ENCODE measurements around the gene ALPI.

Gene ALPI

DNA sequence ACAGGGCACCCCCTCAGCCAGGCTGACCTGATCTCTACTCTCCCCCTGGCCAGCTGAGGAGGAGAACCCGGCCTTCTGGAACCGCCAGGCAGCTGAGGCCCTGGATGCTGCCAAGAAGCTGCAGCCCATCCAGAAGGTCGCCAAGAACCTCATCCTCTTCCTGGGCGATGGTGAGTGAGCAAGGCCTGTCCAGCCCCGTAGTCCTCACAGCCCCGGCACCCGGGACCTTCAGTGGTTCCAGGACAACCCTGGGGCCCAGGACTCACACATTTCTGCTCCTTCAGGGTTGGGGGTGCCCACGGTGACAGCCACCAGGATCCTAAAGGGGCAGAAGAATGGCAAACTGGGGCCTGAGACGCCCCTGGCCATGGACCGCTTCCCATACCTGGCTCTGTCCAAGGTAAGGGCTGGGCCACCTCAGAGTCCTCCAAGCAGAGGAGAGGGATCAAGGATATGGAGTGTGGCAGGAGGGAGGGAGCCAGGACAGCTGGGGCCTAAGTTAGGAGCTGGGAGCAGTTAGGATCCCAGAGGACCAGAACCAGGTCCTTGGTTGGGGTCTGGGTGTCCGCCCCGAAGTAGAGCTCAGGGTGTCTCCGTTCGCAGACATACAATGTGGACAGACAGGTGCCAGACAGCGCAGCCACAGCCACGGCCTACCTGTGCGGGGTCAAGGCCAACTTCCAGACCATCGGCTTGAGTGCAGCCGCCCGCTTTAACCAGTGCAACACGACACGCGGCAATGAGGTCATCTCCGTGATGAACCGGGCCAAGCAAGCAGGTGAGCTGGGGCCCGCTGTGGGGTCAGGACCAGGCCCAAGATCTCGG lies 555 bp downstream of the ALPI start:
- no peaks in the 10 kb centered on the region for H3K9me3 ChIP-seq (ENCODE audit: control insufficient read depth in 2 of 2, low read length in 2 of 2)
- H3K27me3 ChIP-seq (ENCODE audit: control insufficient read depth in 1 of 2, insufficient read depth in 2 of 2, low read length in 2 of 2): peaks cover 17 to 18% of the 10 kb centered on the region in 2 donors
- H3K9ac ChIP-seq (ENCODE audit: low read length in 2 of 2): no peak overlapping the region
- H3K27ac ChIP-seq (ENCODE audit: low read length): no peak overlapping the region
- no peaks in the 10 kb centered on the region for H3K36me3 ChIP-seq (ENCODE audit: control insufficient read depth in 2 of 2, insufficient read depth in 2 of 2, low read length in 2 of 2)
- H3K4me3 ChIP-seq (ENCODE audit: low read length in 2 of 2): no peak overlapping the region
- H3K4me1 ChIP-seq (ENCODE audit: control insufficient read depth, insufficient read depth, low read length): no peaks in the 10 kb centered on the region

- Histone ChIP-seq H3K27me3 (ENCODE audit: control insufficient read depth in 1 of 2, insufficient read depth in 2 of 2, low read length in 2 of 2) (peaks cover 17 to 18% of the 10 kb centered on the region in 2 donors), H3K4me3 (ENCODE audit: low read length in 2 of 2) (no peak overlapping the region), H3K9me3 (ENCODE audit: control insufficient read depth in 2 of 2, low read length in 2 of 2) (no peaks in the 10 kb centered on the region), H3K36me3 (ENCODE audit: control insufficient read depth in 2 of 2, insufficient read depth in 2 of 2, low read length in 2 of 2) (no peaks in the 10 kb centered on the region), H3K9ac (ENCODE audit: low read length in 2 of 2) (no peak overlapping the region), H3K27ac (ENCODE audit: low read length) (no peak overlapping the region), H3K4me1 (ENCODE audit: control insufficient read depth, insufficient read depth, low read length) (no peaks in the 10 kb centered on the region)
These were observed 1.4 kb downstream of the ALPI start for GRCh38 chr2:232457121-232458011.

DNA sequence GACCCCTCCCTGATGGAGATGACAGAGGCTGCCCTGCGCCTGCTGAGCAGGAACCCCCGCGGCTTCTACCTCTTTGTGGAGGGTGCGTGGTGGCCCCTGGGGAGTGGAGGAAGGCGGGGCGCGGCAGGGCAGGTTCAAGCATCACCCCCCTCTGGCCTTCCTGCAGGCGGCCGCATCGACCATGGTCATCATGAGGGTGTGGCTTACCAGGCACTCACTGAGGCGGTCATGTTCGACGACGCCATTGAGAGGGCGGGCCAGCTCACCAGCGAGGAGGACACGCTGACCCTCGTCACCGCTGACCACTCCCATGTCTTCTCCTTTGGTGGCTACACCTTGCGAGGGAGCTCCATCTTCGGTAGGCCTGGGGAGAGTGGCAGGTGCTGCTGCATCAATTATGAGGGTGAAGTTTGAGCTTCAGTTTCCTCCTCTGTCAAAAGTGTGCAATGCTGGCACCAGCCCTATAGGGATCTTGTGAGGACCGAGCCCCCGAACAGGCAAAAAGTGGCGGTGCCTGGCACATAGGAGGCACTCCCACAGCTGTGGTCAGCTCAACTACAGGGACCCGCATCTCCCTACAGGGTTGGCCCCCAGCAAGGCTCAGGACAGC lies 2.2 kb downstream of the ALPI start:
- Histone ChIP-seq H3K27ac (ENCODE audit: low read length) (no peak overlapping the region), H3K27me3 (ENCODE audit: control insufficient read depth in 1 of 2, insufficient read depth in 2 of 2, low read length in 2 of 2) (peaks cover 17 to 18% of the 10 kb centered on the region in 2 donors), H3K4me1 (ENCODE audit: control insufficient read depth, insufficient read depth, low read length) (no peaks in the 10 kb centered on the region), H3K36me3 (ENCODE audit: control insufficient read depth in 2 of 2, insufficient read depth in 2 of 2, low read length in 2 of 2) (no peaks in the 10 kb centered on the region), H3K9me3 (ENCODE audit: control insufficient read depth in 2 of 2, low read length in 2 of 2) (no peaks in the 10 kb centered on the region), H3K9ac (ENCODE audit: low read length in 2 of 2) (no peak overlapping the region), H3K4me3 (ENCODE audit: low read length in 2 of 2) (no peak overlapping the region)

DNA sequence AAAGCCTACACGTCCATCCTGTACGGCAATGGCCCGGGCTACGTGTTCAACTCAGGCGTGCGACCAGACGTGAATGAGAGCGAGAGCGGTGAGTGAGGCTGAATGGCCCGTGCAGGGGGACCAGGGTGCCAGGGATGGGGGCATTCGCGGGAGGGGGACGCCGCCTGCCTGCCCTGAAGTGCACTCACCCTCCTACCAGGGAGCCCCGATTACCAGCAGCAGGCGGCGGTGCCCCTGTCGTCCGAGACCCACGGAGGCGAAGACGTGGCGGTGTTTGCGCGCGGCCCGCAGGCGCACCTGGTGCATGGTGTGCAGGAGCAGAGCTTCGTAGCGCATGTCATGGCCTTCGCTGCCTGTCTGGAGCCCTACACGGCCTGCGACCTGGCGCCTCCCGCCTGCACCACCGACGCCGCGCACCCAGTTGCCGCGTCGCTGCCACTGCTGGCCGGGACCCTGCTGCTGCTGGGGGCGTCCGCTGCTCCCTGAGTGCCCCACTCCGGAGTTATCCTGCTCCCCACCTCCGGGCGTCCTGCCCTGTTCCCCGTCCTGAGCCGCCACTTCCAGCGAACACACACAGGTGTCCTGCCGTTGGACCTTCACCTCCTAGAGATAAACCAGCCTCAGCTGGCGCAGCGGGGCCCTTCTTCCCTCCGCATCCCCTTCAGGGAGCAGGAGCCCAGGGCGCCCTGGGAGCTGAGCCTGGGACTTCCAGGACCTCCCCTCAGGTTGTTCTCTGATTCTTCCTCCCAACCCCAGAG lies 2.9 kb downstream of the ALPI start:
- H3K36me3 ChIP-seq (ENCODE audit: control insufficient read depth in 2 of 2, insufficient read depth in 2 of 2, low read length in 2 of 2): no peaks in the 10 kb centered on the region
- H3K4me3 ChIP-seq (ENCODE audit: low read length in 2 of 2): no peak overlapping the region
- H3K27me3 ChIP-seq (ENCODE audit: control insufficient read depth in 1 of 2, insufficient read depth in 2 of 2, low read length in 2 of 2): peaks cover 17 to 19% of the 10 kb centered on the region in 2 donors
- no peaks in the 10 kb centered on the region for H3K4me1 ChIP-seq (ENCODE audit: control insufficient read depth, insufficient read depth, low read length)
- no peak overlapping the region for H3K27ac ChIP-seq (ENCODE audit: low read length)
- H3K9me3 ChIP-seq (ENCODE audit: control insufficient read depth in 2 of 2, low read length in 2 of 2): no peaks in the 10 kb centered on the region
- no peak overlapping the region for H3K9ac ChIP-seq (ENCODE audit: low read length in 2 of 2)

- H3K27me3 ChIP-seq (ENCODE audit: control insufficient read depth in 1 of 2, insufficient read depth in 2 of 2, low read length in 2 of 2): peaks cover 17 to 25% of the 10 kb centered on the region in 2 donors
- no peak overlapping the region for H3K4me3 ChIP-seq (ENCODE audit: low read length in 2 of 2)
- no peaks in the 10 kb centered on the region for H3K4me1 ChIP-seq (ENCODE audit: control insufficient read depth, insufficient read depth, low read length)
- no peak overlapping the region for H3K9ac ChIP-seq (ENCODE audit: low read length in 2 of 2)
- H3K9me3 ChIP-seq (ENCODE audit: control insufficient read depth in 2 of 2, low read length in 2 of 2): no peaks in the 10 kb centered on the region
- H3K36me3 ChIP-seq (ENCODE audit: control insufficient read depth in 2 of 2, insufficient read depth in 2 of 2, low read length in 2 of 2): no peaks in the 10 kb centered on the region
- no peak overlapping the region for H3K27ac ChIP-seq (ENCODE audit: low read length)
These were observed 3.6 kb downstream of the ALPI start for GRCh38 chr2:232459419-232460035.

DNA sequence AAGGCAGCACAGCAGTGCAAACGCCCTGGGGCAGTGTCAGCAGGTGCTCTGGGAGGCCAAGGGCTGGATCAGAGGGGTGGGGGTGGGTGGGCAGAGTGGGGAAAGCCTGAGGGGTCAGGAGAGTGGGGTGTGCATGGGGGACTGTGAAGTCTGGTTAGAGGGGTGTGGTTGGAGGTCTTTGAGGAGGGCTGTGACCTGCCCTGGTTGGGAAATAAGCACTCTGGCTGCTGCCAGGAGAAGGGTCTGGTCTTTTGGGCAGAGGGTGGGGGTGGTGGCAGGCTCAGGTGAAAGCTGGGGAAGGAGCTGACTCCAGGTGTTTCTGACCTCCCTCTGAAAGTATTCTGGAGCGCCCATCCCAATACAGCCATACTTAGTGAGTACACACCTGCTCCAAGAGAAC lies 4.2 kb downstream of the ALPI start:
- no peaks in the 10 kb centered on the region for H3K36me3 ChIP-seq (ENCODE audit: control insufficient read depth in 2 of 2, insufficient read depth in 2 of 2, low read length in 2 of 2)
- no peak overlapping the region for H3K4me3 ChIP-seq (ENCODE audit: low read length in 2 of 2)
- no peaks in the 10 kb centered on the region for H3K4me1 ChIP-seq (ENCODE audit: control insufficient read depth, insufficient read depth, low read length)
- no peaks in the 10 kb centered on the region for H3K9me3 ChIP-seq (ENCODE audit: control insufficient read depth in 2 of 2, low read length in 2 of 2)
- H3K9ac ChIP-seq (ENCODE audit: low read length in 2 of 2): no peak overlapping the region
- peaks cover 17 to 26% of the 10 kb centered on the region in 2 donors for H3K27me3 ChIP-seq (ENCODE audit: control insufficient read depth in 1 of 2, insufficient read depth in 2 of 2, low read length in 2 of 2)
- H3K27ac ChIP-seq (ENCODE audit: low read length): no peak overlapping the region

DNA sequence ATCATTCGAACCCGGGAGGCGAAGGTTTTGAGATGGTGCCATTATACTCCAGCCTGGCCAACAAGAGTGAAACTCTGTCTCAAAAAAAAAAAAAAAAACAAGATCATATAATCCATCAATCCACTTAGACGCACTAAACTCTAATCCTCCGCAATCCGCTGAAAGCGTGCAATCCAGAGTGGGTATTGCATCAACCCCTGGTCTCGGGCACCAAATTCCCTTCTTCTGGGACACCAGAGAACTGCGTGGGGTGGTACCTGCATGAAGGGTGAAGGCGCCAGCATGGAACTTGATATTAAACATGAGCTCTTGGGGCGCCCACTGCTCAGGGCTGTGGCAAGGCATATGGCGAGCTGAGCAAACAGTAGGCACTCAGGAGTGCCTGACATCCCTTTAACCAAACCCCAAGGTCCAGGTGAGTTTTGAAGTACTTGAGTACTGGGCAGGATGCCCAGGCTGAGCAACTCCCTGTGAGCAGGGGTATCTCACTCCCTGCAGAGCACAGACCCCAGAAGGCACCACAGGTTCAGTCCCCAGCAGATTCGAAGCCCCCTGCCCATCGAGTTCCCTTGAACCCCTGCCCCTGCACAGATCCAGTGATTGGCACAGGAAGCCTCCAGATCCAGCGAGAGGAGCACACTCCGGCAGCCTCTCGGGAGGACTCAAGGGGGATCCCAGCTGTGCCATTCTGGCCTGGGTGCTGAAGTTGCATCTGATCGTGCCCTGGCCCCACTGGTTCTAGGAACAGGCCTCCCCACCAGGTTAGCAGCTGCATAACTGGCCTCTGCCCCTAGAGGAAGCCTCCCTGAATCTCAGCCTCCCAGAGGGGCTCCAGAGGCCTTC lies 8.0 kb downstream of the ALPI start:
- no peaks in the 10 kb centered on the region for H3K4me1 ChIP-seq (ENCODE audit: control insufficient read depth, insufficient read depth, low read length)
- no peaks in the 10 kb centered on the region for H3K9me3 ChIP-seq (ENCODE audit: control insufficient read depth in 2 of 2, low read length in 2 of 2)
- H3K36me3 ChIP-seq (ENCODE audit: control insufficient read depth in 2 of 2, insufficient read depth in 2 of 2, low read length in 2 of 2): no peaks in the 10 kb centered on the region
- H3K27me3 ChIP-seq (ENCODE audit: control insufficient read depth in 1 of 2, insufficient read depth in 2 of 2, low read length in 2 of 2): peaks cover 3 to 17% of the 10 kb centered on the region in 2 donors
- no peak overlapping the region for H3K27ac ChIP-seq (ENCODE audit: low read length)
- no peak overlapping the region for H3K4me3 ChIP-seq (ENCODE audit: low read length in 2 of 2)
- no peak overlapping the region for H3K9ac ChIP-seq (ENCODE audit: low read length in 2 of 2)

GRCh38 chr2:232464544-232464885 lies 8.6 kb downstream of the ALPI start:
- Histone ChIP-seq H3K4me1 (ENCODE audit: control insufficient read depth, insufficient read depth, low read length) (no peaks in the 10 kb centered on the region), H3K27ac (ENCODE audit: low read length) (no peak overlapping the region), H3K36me3 (ENCODE audit: control insufficient read depth in 2 of 2, insufficient read depth in 2 of 2, low read length in 2 of 2) (no peaks in the 10 kb centered on the region), H3K9ac (ENCODE audit: low read length in 2 of 2) (no peak overlapping the region), H3K27me3 (ENCODE audit: control insufficient read depth in 1 of 2, insufficient read depth in 2 of 2, low read length in 2 of 2) (peaks cover 0 to 13% of the 10 kb centered on the region in 2 donors), H3K4me3 (ENCODE audit: low read length in 2 of 2) (no peak overlapping the region), H3K9me3 (ENCODE audit: control insufficient read depth in 2 of 2, low read length in 2 of 2) (no peaks in the 10 kb centered on the region)

GRCh38 chr2:232465061-232465460 lies 9.1 kb downstream of the ALPI start:
- H3K27me3 ChIP-seq (ENCODE audit: control insufficient read depth in 1 of 2, insufficient read depth in 2 of 2, low read length in 2 of 2): peaks cover 0 to 9% of the 10 kb centered on the region in 2 donors
- no peak overlapping the region for H3K27ac ChIP-seq (ENCODE audit: low read length)
- no peaks in the 10 kb centered on the region for H3K36me3 ChIP-seq (ENCODE audit: control insufficient read depth in 2 of 2, insufficient read depth in 2 of 2, low read length in 2 of 2)
- H3K4me3 ChIP-seq (ENCODE audit: low read length in 2 of 2): no peak overlapping the region
- no peaks in the 10 kb centered on the region for H3K9me3 ChIP-seq (ENCODE audit: control insufficient read depth in 2 of 2, low read length in 2 of 2)
- H3K4me1 ChIP-seq (ENCODE audit: control insufficient read depth, insufficient read depth, low read length): no peaks in the 10 kb centered on the region
- no peak overlapping the region for H3K9ac ChIP-seq (ENCODE audit: low read length in 2 of 2)
